Activated naive CD8-positive, alpha-beta T cell treated with anti-CD3 and anti-CD28 coated beads, Interleukin-2, amount 50 U/mL, for 16 hours (primary cell): ENCODE results near the gene KIAA1210.

Experiments used
- DNase-seq: peaks from one replicate; pipeline ENCODE4 v3.0.0-alpha.2; 2020; ENCODE audit warnings: low read depth, low spot score

Gene KIAA1210

DNA sequence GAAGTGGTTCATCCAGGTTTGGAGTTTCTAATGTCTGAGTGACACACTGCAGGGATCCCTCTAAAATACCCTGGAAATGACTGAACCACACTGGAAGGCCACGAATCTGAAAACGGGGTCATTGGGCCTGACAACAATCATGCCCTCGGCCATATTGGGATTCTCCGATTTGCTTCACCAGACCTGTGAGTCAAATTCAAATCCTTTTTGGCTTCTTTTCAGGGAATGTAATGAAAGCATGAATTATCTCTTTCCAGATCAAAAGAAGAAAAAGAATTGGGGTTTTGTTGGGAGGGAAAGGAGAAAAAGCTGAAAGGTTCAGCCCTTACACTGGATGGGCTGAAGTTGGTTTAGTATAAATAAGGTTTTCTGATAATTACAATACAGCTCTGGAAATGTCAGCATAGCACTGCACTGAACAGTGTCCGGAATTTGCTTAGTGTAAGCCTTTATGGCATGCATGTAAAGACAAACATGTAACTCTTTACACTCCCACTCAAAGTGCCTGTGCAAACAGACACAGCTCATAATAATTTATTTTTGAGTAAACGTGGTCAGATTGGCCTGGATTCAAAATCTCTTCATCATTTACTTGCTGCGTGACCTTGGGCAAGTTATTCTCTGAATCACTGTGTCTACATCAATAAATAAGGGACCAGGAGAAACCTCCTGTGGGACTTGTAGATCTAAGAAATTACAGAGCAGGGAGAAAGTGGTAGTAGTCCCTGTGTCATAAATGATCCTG lies 33.4 kb downstream of the KIAA1210 start:
- DNase-seq = no peak

DNA sequence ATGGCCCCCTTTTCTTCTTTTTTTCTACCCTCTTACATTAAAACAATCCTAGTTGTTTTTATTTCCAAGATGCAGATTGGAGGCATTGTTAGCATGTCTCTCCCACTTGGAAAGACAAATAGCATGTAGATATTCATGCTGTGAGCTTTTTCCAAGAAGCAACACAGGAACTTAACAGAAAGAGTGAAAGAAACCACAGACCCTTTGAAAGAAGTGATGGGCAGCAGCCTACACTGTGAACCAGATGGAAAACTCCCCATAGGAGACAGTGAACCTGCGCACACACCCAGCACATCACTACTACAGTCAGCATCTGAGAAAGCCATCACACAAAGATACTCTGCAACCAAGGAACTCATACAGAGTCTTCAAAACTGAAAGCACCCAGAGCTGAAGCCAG lies 37.0 kb downstream of the KIAA1210 start:
- DNase-seq = no peak

DNA sequence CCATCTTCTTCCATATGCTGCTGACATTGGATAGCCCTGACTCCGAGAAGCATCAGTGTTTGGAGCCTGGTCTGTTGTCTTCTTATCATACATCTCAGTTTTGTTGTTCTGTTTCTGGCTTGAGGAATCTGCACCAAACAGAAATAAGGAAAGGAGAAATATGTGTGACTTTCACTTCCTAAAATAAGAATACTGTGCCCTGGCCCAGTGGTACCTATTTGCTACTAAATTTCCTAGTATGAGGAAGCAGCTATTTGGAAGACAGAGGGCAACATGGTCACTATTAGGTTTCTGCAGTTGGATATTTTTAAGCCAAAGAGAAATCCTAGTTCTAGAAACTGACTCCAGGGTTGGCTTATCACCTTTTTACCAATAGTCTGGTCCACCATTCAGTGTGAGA lies 38.0 kb downstream of the KIAA1210 start:
- DNase-seq = no peak

DNA sequence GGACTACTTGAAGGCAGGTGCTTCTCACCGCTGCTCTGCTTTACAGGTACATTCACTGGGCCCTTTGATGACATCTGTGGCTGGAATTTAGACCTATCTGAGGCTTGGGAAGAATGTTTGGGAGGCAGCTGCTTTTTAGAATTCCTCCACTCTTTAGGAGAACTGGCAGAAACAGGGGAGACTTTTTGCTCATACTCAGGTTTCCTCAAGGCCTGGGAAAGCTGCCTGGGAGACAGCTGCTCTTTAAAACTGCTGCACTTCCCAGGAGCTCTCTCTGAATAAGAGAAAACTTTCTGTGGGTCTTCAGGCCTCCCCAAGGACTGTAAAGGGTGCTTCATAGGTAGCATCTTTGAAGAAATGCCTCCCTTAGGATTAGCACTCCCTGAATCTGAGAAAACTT lies 40.5 kb downstream of the KIAA1210 start:
- DNase-seq = no peak

DNA sequence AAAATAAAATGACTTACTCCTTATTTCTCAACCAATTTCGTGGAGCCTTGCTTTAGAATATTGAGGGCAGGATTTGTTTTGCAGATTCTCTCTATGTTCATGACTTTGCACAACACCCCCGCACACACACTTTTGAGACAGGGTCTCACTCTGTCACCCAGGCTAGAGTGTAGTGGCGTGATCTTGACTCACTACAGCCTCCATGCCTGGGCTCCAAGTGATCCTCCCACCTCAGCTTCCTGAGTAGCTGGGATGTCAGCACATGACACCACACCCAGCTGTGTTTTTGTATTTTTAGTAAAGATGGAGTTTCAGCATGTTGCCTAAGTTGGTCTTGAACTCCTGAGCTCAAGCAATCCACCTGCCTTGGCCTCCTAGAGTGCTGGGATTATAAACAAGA lies 42.8 kb downstream of the KIAA1210 start:
- DNase-seq = no peak

DNA sequence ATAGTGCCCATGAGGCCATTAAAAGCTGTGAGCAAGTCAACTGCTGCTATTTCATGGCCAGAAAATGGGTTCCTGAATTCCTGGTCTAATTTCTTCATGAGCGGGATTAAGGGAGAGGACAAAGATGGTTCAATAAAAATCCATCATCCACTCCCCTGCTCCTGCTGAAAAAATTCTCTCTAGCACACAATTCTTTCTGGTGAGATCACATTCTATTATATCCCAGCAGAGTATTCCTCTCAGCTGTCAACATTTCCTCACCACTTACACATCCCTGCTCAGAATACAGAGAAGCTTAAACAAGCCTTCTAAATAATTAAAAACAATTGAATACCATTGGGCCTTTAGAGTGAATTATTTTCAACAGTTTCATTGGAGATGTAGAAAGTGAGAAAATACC lies 45.3 kb downstream of the KIAA1210 start:
- DNase-seq = no peak

DNA sequence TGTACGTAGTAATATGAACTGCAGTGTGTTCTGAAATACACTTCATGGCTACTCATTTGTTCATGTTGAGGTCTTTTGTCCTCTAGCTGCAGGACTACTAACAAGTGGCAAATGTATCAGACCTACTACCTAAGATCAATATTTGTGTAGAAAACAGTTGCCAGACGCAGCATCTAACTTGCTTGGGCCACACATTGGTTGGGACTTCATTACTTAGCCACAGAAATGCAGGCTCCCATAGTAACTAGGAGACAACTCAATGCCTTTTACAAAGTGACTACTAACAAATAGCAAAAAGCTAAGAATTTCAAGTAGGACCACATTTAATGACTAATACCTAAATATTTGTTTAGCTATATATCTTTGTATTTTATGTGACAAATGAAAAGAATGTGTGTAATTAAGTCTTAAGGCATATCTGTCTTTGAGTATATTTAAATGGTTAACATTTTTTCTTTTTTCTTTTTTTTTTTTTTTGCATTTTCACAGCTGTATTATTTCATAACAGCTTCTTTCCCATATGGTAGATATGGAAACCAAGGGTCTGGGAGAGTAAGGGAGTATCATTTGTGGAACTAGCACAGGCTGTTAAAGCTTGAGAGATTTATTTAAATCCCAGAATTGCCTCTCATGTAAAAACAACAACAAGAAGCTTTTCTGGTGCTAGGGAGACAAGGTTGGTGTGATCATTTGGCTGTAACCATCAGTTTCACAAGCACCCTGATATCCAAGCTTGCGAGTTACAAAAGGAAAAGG lies 52.2 kb downstream of the KIAA1210 start:
- no peak for DNase-seq

DNA sequence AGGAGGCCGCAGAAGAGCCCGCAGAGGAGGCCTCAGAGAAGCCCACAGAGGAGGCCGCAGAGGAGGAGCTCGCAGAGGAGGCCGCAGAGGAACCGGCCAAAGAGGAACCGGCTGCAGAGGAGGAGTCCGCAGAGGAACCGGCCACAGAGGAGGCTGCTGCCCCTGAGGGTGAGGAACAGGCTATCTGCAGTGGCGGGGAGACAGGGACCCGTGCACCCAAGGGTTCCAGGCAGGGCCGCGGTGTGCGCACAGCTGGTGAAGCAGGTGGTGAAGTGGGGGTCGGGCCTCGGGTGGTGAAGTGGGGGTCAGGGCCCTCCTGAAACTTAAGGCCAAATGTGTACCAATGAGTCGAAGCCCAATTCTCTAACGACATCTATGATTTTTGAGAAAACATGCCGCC lies 53.7 kb downstream of the KIAA1210 start:
- no peak for DNase-seq

DNA sequence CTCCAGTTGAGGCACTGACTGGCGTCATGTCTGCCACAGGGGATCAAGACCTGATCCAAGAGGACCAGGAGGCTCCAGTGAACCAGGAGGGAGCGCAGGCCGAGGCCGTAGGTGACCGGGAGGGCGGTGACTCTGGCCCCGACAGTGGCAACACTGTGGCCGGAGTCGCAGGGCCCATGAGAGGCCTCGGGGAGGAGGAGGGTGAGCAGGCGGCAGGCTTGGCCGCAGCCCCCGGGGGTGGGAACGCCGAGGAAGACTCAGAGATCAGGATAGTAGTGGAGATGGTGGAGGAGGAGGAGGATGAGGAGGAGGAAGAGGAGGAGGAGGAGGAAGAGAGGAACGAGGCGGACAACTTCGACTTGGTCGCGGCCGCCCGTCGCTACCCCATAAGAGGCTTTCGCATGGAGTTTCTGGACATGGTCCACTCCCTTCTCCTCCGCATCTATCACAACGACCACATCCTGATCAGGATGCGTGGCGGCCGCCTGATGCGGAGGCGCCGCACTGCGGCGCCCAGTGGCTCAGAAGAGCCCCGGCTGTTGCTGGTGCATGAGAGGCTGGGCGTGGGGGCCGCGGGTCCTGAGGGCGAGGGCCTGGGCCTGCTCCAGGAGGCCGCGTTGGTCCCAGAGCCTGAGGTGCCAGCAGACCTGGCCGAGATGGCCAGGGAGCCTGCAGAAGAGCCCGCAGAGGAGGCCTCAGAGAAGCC lies 54.3 kb downstream of the KIAA1210 start:
- no peak for DNase-seq

DNA sequence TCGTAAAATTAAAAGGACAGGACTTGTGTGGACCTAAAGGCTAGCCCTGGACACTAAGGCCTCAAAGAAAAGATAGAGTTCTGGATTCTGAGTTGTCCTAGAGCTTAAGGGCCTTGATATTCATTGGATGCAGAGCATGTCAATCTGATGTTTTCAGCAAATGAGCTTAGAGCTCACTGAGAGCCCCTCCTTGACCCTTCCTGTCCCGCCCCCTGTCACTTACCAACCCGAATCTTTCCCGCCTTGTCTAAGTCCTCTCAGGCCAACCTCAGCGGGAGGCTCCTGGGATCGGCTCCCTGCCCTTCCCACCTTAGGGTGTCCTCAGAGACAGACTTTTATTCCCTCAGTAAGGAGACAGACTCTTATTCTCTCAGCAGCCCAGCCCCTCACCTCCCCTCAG lies 54.9 kb downstream of the KIAA1210 start, which contains the start of gene CT47C1:
Gene CT47C1 (plus strand): TSS at position 250 of the 400 bp plus-strand sequence. CDS start 233 bp downstream, outside the sequence.
- no peak for DNase-seq

DNA sequence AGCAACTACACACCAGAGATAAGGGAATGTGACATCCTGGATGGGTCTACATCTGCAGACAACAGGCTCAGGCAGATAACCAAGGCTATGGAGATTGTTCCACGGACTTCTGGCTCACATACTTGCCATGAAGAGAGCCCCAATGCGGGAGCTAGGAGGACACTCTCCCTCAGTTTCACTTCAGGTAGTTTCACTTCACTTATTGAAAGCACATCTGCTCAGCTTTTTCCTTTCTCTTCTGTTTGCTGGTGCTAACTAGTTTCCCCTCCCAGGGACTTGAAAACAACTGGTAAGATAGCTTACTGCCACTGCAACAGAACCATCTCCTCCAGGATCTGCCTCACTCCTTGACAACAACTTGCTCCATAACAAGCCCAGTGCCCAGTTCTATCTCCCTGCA lies 56.2 kb downstream of the KIAA1210 start:
- DNase-seq = no peak

DNA sequence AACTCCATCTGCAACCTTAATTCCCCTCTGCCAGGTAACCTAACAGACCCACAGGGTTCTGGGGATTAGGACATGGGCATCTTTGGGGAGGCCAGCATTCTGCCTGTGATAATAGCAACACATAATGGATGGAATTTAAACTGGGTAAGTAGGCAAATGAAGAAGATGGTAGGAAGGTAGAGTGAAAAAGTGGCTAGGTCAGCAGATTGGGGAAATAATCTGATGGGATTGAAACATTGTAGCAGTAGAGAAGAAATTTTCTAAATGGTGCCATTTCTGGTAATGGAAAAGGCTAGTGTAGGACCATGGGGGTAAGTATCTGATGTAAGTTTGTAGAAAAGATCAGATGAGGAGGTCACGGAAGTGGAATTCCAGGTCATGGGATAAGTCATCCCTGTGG lies 57.9 kb downstream of the KIAA1210 start:
- no peak for DNase-seq

DNA sequence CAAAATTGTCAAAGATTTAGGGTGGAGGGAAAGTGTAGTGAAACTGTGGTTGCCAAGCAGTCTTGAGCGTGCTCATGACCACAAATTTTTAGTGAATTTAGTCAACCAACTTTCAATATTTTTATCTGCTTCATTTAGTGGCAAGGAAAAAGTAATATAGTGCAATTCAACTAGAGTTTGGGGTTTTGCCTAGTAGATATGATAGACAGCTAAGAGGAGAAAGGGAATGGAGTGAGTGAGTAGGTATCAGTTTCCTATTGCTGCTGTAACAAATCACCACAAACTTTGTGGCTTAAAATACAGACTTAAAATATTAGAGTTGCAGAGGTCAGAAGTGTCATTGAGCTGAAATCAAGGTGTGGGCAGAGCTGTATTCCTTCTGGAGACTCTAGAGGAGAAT lies 58.5 kb downstream of the KIAA1210 start:
- no peak for DNase-seq

DNA sequence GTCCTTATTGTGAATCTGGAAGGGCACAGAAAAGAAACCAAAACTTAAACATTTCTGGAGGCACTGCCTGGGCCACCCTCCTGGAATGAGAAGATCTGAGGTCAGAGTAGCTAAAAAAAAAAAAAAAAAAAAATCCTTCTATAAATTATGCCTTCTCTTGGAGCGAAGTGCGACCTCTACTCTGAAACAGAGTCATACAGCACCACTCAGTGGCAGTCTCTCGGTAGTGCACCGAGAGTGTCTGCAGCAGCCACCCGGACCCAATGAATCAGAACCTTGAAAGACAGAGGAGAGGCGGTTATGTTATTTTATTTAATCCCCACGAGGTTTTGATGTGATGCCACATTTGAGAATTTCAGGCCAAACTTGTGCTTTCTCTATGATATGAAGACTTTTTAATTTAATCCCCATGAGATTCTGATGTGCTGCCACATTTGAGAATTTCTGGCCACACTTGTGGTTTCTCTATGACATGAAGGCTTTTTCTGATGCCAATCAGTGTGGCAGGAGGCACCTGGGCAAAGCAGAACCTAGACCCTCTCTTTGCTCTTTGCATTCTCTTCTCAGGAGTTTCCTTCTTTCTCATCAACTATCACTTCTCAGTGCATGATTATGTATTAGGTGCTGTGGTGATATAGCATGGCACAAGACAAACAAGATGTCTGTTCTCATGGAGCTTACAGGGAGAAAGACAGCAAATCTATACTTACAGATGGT lies 60.4 kb downstream of the KIAA1210 start:
- no peak for DNase-seq

DNA sequence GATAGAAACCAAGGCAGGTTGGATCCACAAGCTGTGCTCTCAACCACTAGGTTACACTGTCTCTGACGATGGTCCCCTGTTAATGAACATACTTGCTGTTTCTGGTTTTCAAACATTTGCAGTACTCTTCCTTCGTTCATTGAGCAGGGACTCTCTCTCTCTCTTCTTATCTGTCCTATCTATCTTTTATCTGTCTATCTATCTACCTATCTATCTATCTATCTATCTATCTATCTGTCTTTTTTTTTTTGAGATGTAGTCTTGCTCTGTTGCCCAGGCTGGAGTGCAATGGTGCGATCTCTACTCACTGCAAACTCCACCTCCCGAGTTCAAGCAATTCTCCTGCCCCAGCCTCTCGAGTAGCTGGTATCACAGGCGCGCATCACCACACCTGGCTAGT lies 64.2 kb downstream of the KIAA1210 start:
- no peak for DNase-seq

DNA sequence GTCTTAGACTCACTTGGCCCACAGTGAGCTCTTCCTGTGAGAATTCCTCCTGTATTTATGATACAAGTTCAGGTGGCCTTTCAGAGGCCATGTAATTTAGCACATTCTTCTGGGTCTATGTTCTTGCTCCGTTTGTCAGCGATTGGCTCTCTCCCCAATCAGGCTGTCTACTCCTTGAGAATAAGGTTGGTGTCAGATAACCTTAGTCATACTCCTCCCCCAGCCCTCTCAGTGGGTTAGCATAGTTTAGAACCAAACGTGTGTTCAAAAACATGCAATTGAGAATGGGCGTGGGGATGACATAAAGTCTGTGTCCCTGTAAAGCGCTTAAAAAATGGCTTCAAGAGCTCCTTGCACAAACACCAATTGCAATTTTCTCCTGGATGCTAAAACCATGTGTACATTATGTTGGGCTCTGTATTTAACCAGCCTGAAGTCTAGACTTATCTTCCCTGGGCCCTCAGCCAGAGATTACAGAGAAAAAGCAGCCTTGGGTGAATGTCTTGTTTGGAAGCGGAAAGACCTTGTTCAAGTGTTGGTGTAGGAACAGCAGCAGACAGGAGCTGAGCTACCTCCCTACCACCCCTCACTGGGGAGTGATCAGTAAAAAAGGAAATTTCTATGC lies 64.8 kb downstream of the KIAA1210 start:
- DNase-seq = no peak

DNA sequence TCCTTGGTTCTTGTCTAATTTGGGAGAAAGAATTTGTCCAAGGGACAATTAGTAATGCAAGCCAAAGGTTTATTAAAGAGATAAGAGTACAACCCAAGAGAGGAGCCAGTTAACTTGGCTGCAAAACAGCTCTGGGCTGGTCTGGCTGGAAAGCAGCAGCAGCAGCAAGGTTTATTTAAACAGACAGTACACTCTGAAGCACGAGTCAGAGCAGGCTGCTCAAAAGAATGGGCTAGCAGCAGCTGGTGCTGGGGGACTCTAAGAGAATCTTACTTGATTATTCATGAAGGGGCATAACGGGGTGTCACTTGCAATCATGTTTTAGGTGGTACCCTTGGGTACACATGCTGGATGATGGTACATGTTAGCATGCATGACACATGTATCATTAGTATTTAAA lies 71.9 kb downstream of the KIAA1210 start:
- DNase-seq = no peak

DNA sequence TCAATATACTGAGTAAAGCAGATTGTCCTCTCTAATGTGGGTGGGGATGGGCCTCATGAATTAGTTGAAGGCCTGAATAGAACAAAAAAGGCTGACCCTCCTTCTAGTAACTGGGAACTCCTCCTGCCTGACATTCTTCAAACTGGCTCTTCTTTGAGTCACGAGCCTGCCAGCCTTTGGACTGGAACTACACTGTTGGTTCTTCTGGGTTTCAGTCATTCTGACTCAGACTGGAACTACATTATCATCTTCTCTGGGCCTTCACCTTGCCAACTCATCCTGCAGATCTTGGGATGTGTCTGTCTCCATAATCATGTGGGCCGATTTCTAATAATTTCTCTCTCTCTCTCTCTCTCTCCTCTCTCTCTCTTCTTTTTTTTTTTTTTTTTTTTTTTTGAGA lies 81.7 kb downstream of the KIAA1210 start:
- no peak for DNase-seq

DNA sequence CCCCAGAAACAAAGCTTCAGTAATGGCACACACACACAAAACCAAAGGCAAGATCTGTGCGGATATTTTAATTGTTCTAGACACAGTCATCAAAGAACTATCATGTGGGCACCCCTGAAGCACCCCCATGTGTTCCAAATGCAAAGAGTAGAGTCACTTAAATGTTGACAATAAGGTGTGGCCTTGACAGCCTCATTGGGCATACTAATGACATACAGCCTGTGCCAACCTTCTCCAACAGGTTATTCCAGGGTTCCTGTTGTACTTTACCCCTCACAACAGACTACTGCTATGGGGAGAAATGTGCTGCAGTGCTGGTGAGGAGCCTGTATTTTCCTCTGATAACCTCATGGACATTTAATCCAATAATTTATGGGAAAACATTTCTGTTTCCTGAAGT lies 84.6 kb downstream of the KIAA1210 start:
- no peak for DNase-seq

DNA sequence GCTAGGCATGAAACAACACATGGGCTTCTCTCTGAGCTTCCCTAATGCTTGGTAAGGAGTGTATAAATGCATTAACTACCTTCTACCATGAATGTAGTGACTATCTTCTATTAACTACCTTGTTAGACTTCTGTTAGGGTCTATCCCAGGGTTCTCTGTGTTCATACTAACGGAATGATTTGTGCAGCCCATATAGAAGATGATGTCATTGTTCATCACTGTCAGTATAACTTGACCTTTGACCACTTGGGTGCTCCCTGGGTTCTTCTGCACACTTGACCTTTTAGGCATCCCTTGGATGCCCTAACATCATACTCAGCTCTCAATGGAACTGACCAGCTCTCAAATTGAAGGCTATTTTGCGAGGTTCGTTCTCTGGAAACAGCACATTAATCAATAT lies 85.6 kb downstream of the KIAA1210 start:
- DNase-seq = no peak

DNA sequence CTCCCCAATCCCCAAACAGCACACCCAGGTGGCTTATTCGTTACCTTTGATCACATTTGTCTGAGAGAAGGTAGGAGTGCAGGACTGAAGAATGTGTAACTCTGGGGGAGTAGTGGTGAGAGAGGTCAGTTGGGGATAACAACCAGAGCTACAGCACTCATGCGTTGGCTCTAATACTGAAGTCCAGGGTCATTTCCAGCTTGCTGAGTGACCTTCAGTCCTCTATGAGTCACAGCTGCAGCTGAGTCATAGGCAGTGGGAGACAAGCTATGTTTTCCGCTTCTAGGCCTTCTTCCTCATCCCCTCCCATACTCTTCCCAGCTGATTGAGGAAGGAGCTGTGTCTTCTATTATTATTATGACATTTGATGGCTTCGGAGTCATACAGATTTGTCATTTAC lies 86.4 kb downstream of the KIAA1210 start:
- DNase-seq = no peak

DNA sequence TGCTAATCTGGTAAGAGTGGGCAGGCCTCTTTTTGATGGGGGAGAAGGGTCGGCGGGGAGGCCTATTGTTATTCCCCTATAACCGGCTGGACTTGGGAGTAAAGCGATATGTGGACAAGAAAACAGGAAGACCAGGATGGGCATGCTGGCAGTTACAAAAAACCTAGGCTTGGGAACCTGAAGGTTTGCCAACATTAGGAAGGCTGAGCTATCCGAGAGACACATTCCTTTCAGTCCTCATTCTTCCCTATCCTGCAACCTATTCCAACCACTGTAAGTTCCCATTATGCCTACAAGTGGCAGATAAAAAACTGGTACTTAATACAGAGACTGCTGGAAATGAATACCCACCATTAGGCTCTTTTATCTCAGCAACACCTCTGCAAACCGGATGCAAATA lies 87.2 kb downstream of the KIAA1210 start:
- no peak for DNase-seq
